K562 (cell line): ENCODE data around the gene NDFIP2. TPM values are rescaled to one million over a fixed set of nuclear protein-coding genes. Genes with fewer than 3 reads are reported as not detected.

Source experiments
- ATAC-seq: fragments of 200-7000 bp; cut with Tn5 transposase; 3 replicates; pipeline ENCODE4 v1.9.1; 2020; ENCODE audit warnings: moderate library complexity
- BruUV-seq: library from RNA; stranded (reverse); fragments of 400-500 nt; replicated peaks from 2 replicates; lab custom pipeline; 2021; lab: Mats Ljungman, UMichigan
- CTCF ChIA-PET: fragments of 300-600 bp; formaldehyde crosslinking; extraction: SDS; loops from one replicate; lab custom pipeline; 2021; ENCODE audit warnings: low intra/inter-chr PET ratio; lab: Yijun Ruan, JAX
- POLR2A ChIA-PET: fragments of 300-600, 350-650 bp; sonication (Branson Sonifier 250); formaldehyde crosslinking; extraction: SDS; loops from one replicate; lab custom pipeline; 2021; ENCODE audit warnings: antibody characterized with exemption, inconsistent platforms; lab: Yijun Ruan, JAX
- DNase-seq, 4 experiments: peaks; one replicate each; pipeline versions ENCODE4 v3.0.0 to v3.0.0-alpha.2; 2011 to 2018; ENCODE audit warnings: low spot score in 3 of 4, mixed read lengths in 3 of 4; ENCODE audit errors: extremely low read depth in 1 of 4
- FAIRE-seq: peaks from 2 replicates; lab custom pipeline; 2011; peaks lifted over from hg19 to GRCh38; lab: Jason Lieb, UNC
- H2AFZ ChIP-seq: 2 replicates; pipeline ENCODE4 v1.6.0; 2011; ENCODE audit warnings: low read depth, low read length, control low read depth, inconsistent platforms
- H3K27ac ChIP-seq: fragments of 200-600 bp; 3 replicates; pipeline ENCODE4 v1.8.0; 2011; ENCODE audit warnings: low read depth, mild to moderate bottlenecking, control low read depth, inconsistent platforms, low read length, moderate library complexity, mixed read lengths; ENCODE audit errors: extremely low read depth
- H3K27me3 ChIP-seq, 2 experiments: fragments of 300-600 bp in 1 of 2; 2 replicates in 1 of 2; 3 replicates in 1 of 2; pipeline versions ENCODE4 v1.6.0 to v1.8.0; 2011; ENCODE audit warnings: inconsistent platforms in 2 of 2, low read length in 2 of 2, mild to moderate bottlenecking in 1 of 2, mixed read lengths in 1 of 2, moderate library complexity in 1 of 2; ENCODE audit not compliant: control insufficient read depth in 2 of 2, insufficient read depth in 2 of 2
- H3K36me3 ChIP-seq: fragments of 300-600 bp; 3 replicates; pipeline ENCODE4 v1.8.0; 2011; ENCODE audit warnings: mild to moderate bottlenecking, low read length, inconsistent platforms; ENCODE audit not compliant: control insufficient read depth, insufficient read depth
- H3K4me1 ChIP-seq, 2 experiments: fragments of 200-600 bp in 1 of 2; replicated peaks in 1 of 2; 2 replicates in 1 of 2; 3 replicates in 1 of 2; pipeline versions ENCODE4 v1.5.1 to v1.8.0; 2011; ENCODE audit warnings: inconsistent platforms in 2 of 2, low read length in 2 of 2, mild to moderate bottlenecking in 1 of 2, mixed read lengths in 1 of 2, moderate library complexity in 1 of 2; ENCODE audit not compliant: control insufficient read depth in 2 of 2, insufficient read depth in 2 of 2
- H3K4me2 ChIP-seq: 2 replicates; pipeline ENCODE4 v1.6.1; 2011; ENCODE audit warnings: low read length, control low read depth, inconsistent platforms, mixed read lengths; ENCODE audit not compliant: insufficient read depth
- H3K4me3 ChIP-seq: fragments of 200-600 bp; sonication (generic), shearing (Covaris generic); 2 replicates; pipeline ENCODE4 v1.5.1; 2016; ENCODE audit warnings: control low read depth, inconsistent platforms
- H3K79me2 ChIP-seq: fragments of 200-600 bp; 3 replicates; pipeline ENCODE4 v1.8.0; 2011; ENCODE audit warnings: low read length, inconsistent platforms; ENCODE audit not compliant: control insufficient read depth, insufficient read depth
- H3K9ac ChIP-seq, 2 experiments: 2 replicates each; pipeline versions ENCODE4 v1.6.0 to v1.6.1; 2011; ENCODE audit warnings: low read depth in 2 of 2, low read length in 2 of 2, control low read depth in 1 of 2, inconsistent platforms in 1 of 2, mild to moderate bottlenecking in 1 of 2, mixed read lengths in 1 of 2; ENCODE audit not compliant: insufficient read depth in 1 of 2
- H3K9me1 ChIP-seq: one replicate; pipeline ENCODE4 v1.6.0; 2011; ENCODE audit warnings: inconsistent platforms, mild to moderate bottlenecking, low read length, moderate library complexity; ENCODE audit not compliant: control insufficient read depth, insufficient read depth
- H3K9me3 ChIP-seq: replicated peaks from 2 replicates; pipeline ENCODE4 v1.5.1; 2011; ENCODE audit warnings: low read depth, low read length, inconsistent platforms; ENCODE audit not compliant: control insufficient read depth, insufficient read depth
- H4K20me1 ChIP-seq: replicated peaks from 2 replicates; pipeline ENCODE4 v1.6.1; 2011; ENCODE audit warnings: low read length, inconsistent platforms, mixed read lengths; ENCODE audit not compliant: control insufficient read depth, insufficient read depth
- HDAC1 ChIP-seq, 2 experiments: fragments of 450-650 bp; IDR thresholded peaks; 2 replicates each; pipeline ENCODE4 v1.6.1; 2016 to 2017; ENCODE audit warnings: inconsistent platforms in 1 of 2, mild to moderate bottlenecking in 1 of 2, moderate library complexity in 1 of 2
- MCM2 ChIP-seq: fragments of 450-650 bp; IDR thresholded peaks from 2 replicates; pipeline ENCODE4 v1.6.1; 2017; ENCODE audit warnings: low read depth, mild to moderate bottlenecking
- NONO ChIP-seq, 2 experiments: fragments of 200-400 bp in 1 of 2; fragments of 450-650 bp in 1 of 2; formaldehyde crosslinking in 1 of 2; IDR thresholded peaks; 2 replicates each; pipeline ENCODE4 v1.6.1; 2017; ENCODE audit warnings: low read depth in 2 of 2, mild to moderate bottlenecking in 2 of 2, moderate library complexity in 2 of 2, low read length in 1 of 2
- RBBP5 ChIP-seq: fragments of 200-600 bp; sonication (generic); IDR thresholded peaks from 2 replicates; pipeline ENCODE4 v1.6.1; 2012; ENCODE audit warnings: borderline replicate concordance, mild to moderate bottlenecking, low read length, control low read depth, inconsistent platforms; ENCODE audit not compliant: insufficient read depth, poor library complexity, severe bottlenecking
- ZC3H11A ChIP-seq: IDR thresholded peaks from 2 replicates; pipeline ENCODE4 v1.6.1; 2012; ENCODE audit warnings: low read depth, low read length, improper control_type of control experiment
- ZNF695 ChIP-seq: fragments of 450-650 bp; formaldehyde crosslinking; IDR thresholded peaks from 2 replicates; pipeline ENCODE4 v1.4.0; 2020; ENCODE audit warnings: mild to moderate bottlenecking, moderate library complexity
- WGBS: fragments of 100-300 bp; shearing (Covaris generic); methylation state at CpG from one replicate; pipeline ENCODE4 v1.1.6; 2016; ENCODE audit warnings: low coverage, mixed read lengths; ENCODE audit not compliant: insufficient coverage; ENCODE audit errors: missing lambda C conversion rate; 5-methylcytosine and 5-hydroxymethylcytosine counted together
- in situ Hi-C: fragments of 300-500 bp; cut with MboI; formaldehyde crosslinking; loops from 4 replicates; pipeline ENCODE4 v1.15.0; 2018; ENCODE audit warnings: inconsistent platforms, mixed read lengths
- intact Hi-C: fragments of 100-400 bp; cut with micrococcal nuclease; formaldehyde crosslinking; loops from 2 replicates; pipeline ENCODE4 v1.14.2; 2022
- polyA plus RNA-seq, 8 experiments: library from polyadenylated mRNA; depleted of rRNA in 4 of 8; stranded (reverse) in 5 of 8; unstranded in 3 of 8; fragments of >200 nt; fragmentation: Nextera tagmentation in 2 of 8; fragmentation: Illumina TruSeq in 1 of 8; extraction: Ambion mirVana in 2 of 8; extraction: Trizol in 1 of 8; gene quantifications; 2 replicates each; pipeline versions ENCODE4 v1.2.1 to v1.2.3, GENCODE V29; 2011 to 2014; ENCODE audit warnings: inconsistent platforms in 1 of 8, missing spikeins in 1 of 8
- total RNA-seq, 7 experiments: library from RNA; depleted of rRNA in 6 of 7; stranded (reverse); fragments of >200 nt in 6 of 7; fragmentation: Illumina TruSeq in 2 of 7; extraction: Trizol in 2 of 7; gene quantifications; 2 replicates each; pipeline versions ENCODE4 v1.2.1 to v1.2.3, GENCODE V29; 2011 to 2021; ENCODE audit warnings: low replicate concordance in 1 of 7
- TF ChIP-seq, protein P1 (sequence below): IDR thresholded peaks from 3 replicates; pipeline ENCODE4 v1.6.1; 2011; ENCODE audit warnings: borderline replicate concordance, mild to moderate bottlenecking, moderate library complexity; ENCODE audit not compliant: insufficient read length; ENCODE audit errors: extremely low read depth
- TF ChIP-seq, protein P2 (sequence below): sonication (generic); formaldehyde crosslinking; IDR thresholded peaks from 2 replicates; pipeline ENCODE4 v1.8.1; 2023; ENCODE audit warnings: missing genetic modification reagents, mild to moderate bottlenecking, borderline replicate concordance

Gene NDFIP2
- total and polyA plus RNA-seq, 9 of the 15 experiments (the other 6 are each of a cell fraction or from before 2014, with no cell fraction given) = 13.4 to 54.4 (median 27.8) TPM

DNA sequence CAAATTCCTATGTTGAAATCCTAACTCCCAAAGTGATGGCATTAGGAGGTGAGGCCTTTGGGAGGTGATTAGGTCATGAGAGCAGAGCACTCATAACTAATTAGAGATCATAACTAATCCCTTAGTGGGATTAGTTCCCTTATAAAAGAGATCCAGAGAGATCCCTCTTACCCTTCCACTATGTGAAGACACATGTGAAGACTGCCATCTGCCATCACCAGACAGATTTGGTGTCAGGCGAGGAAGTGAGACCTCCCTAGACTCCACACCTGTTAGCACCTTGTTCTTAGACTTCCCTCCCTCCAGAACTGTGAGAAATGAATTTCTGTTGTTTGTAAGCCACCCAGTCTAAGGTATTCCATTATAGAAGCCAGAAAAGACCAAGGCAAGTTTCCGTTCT lies 112.2 kb downstream of the NDFIP2 start (continued):
- TF ChIP-seq, protein P1, sequence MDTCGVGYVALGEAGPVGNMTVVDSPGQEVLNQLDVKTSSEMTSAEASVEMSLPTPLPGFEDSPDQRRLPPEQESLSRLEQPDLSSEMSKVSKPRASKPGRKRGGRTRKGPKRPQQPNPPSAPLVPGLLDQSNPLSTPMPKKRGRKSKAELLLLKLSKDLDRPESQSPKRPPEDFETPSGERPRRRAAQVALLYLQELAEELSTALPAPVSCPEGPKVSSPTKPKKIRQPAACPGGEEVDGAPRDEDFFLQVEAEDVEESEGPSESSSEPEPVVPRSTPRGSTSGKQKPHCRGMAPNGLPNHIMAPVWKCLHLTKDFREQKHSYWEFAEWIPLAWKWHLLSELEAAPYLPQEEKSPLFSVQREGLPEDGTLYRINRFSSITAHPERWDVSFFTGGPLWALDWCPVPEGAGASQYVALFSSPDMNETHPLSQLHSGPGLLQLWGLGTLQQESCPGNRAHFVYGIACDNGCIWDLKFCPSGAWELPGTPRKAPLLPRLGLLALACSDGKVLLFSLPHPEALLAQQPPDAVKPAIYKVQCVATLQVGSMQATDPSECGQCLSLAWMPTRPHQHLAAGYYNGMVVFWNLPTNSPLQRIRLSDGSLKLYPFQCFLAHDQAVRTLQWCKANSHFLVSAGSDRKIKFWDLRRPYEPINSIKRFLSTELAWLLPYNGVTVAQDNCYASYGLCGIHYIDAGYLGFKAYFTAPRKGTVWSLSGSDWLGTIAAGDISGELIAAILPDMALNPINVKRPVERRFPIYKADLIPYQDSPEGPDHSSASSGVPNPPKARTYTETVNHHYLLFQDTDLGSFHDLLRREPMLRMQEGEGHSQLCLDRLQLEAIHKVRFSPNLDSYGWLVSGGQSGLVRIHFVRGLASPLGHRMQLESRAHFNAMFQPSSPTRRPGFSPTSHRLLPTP = no peak
- no peak for TF ChIP-seq NONO (IDR thresholded peaks at IDR 0.05; ENCODE audit: low read depth in 2 of 2, low read length in 1 of 2)

DNA sequence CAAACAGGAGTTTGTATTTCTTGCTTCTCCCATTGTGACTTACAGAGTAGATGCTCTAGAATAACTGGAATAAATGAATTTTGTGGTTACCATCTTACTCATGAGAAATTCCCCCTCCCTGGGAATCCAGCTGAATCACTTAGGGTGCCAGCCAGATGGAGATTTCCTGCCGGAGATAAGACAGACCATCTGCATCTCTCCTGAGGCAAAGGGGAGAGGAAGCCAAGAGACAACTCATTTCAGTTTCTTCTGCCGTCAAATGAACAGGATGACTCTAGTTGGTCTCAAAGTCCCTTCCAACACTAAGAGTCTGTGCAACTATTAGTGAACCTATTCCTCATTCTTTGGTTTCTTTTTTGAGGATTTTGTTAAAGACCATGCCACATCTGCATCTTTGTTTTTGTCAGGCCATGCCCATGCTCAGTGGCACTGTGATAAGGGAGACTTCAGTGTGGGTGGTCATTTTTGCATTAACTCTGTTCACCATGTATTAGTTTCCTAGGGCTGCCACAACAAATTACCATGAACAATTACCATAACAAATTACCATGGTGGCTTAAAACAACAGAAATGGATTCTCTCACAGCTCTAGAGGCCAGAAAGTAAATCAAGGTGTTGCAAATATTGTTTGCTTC lies 112.8 kb downstream of the NDFIP2 start:
- no peaks in the 10 kb centered on the region for H3K9me3 ChIP-seq
- no TSS peak for BruUV-seq
- 6% methylated on average over 2 of the region's 2 CpGs for WGBS
- H3K27ac ChIP-seq = no peak overlapping the region
- H3K9ac ChIP-seq = no peak overlapping the region
- no peaks in the 10 kb centered on the region for H3K9me1 ChIP-seq
- H3K4me1 ChIP-seq = no peaks in the 10 kb centered on the region
- intact Hi-C loops (no loop called here), in situ Hi-C loops (no loop called here)
- ATAC-seq (no peak), DNase-seq (no peak), FAIRE-seq (no peak)
- H2AFZ ChIP-seq = no peak overlapping the region
- no peaks in the 10 kb centered on the region for H4K20me1 ChIP-seq
- H3K4me3 ChIP-seq = no peak overlapping the region
- no peaks in the 10 kb centered on the region for H3K79me2 ChIP-seq
- POLR2A ChIA-PET = interaction anchor here (0.6 kb wide), 1 partner anchor 46 kb away, joined by 3 read pairs; no protein-coding TSS in a partner anchor
- CTCF ChIA-PET = no interaction called here
- TF ChIP-seq RBBP5 (no peak), ZNF695 (no peak), MCM2 (no peak), ZC3H11A (no peak), HDAC1 (IDR thresholded peaks at IDR 0.05) (no peak)
- TF ChIP-seq, protein P2, sequence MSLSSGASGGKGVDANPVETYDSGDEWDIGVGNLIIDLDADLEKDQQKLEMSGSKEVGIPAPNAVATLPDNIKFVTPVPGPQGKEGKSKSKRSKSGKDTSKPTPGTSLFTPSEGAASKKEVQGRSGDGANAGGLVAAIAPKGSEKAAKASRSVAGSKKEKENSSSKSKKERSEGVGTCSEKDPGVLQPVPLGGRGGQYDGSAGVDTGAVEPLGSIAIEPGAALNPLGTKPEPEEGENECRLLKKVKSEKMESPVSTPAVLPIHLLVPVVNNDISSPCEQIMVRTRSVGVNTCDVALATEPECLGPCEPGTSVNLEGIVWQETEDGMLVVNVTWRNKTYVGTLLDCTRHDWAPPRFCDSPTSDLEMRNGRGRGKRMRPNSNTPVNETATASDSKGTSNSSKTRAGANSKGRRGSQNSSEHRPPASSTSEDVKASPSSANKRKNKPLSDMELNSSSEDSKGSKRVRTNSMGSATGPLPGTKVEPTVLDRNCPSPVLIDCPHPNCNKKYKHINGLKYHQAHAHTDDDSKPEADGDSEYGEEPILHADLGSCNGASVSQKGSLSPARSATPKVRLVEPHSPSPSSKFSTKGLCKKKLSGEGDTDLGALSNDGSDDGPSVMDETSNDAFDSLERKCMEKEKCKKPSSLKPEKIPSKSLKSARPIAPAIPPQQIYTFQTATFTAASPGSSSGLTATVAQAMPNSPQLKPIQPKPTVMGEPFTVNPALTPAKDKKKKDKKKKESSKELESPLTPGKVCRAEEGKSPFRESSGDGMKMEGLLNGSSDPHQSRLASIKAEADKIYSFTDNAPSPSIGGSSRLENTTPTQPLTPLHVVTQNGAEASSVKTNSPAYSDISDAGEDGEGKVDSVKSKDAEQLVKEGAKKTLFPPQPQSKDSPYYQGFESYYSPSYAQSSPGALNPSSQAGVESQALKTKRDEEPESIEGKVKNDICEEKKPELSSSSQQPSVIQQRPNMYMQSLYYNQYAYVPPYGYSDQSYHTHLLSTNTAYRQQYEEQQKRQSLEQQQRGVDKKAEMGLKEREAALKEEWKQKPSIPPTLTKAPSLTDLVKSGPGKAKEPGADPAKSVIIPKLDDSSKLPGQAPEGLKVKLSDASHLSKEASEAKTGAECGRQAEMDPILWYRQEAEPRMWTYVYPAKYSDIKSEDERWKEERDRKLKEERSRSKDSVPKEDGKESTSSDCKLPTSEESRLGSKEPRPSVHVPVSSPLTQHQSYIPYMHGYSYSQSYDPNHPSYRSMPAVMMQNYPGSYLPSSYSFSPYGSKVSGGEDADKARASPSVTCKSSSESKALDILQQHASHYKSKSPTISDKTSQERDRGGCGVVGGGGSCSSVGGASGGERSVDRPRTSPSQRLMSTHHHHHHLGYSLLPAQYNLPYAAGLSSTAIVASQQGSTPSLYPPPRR (CRISPR knock-in tag) = no peak
- no peaks in the 10 kb centered on the region for H3K36me3 ChIP-seq
- H3K4me2 ChIP-seq = no peak overlapping the region
- no peaks in the 10 kb centered on the region for H3K27me3 ChIP-seq
